ENCODE results near the gene COL10A1. TPM values are rescaled to one million over a fixed set of nuclear protein-coding genes. Genes with fewer than 3 reads are reported as not detected.

Gene COL10A1
- total and polyA plus RNA-seq, 2 donors (not counting 3 experiments of a cell fraction or from before 2014, with no cell fraction given) = not detected

- Histone ChIP-seq H3K27ac (ENCODE audit: insufficient read depth, low read depth, low read length) (no peak overlapping the region), H3K4me1 (ENCODE audit: control insufficient read depth, extremely low read depth, insufficient read depth, low read length) (no peaks in the 10 kb centered on the region), H2AFZ (ENCODE audit: low read depth, low read length) (no peak overlapping the region), H3K9ac (replicated peaks; ENCODE audit: extremely low read depth, insufficient read depth, low read length) (no peak overlapping the region), H3K36me3 (ENCODE audit: control insufficient read depth in 2 of 2, extremely low read depth in 1 of 2, insufficient read depth in 2 of 2, low read length in 2 of 2) (no peaks in the 10 kb centered on the region), H3K4me2 (ENCODE audit: insufficient read depth, low read length) (no peak overlapping the region), H3K9me3 (replicated peaks; ENCODE audit: control insufficient read depth, insufficient read depth, low read length) (no peaks in the 10 kb centered on the region), H3K9me1 (replicated peaks; ENCODE audit: control insufficient read depth, extremely low read depth, insufficient read depth, low read length) (no peaks in the 10 kb centered on the region), H3K79me2 (ENCODE audit: control insufficient read depth, insufficient read depth, low read length) (no peaks in the 10 kb centered on the region), H3K4me3 (replicated peaks in 1 of 3; ENCODE audit: insufficient read depth in 1 of 3, low read depth in 1 of 3, low read length in 3 of 3) (no peak overlapping the region), H4K20me1 (replicated peaks; ENCODE audit: control insufficient read depth, extremely low read depth, insufficient read depth, low read length) (no peaks in the 10 kb centered on the region), H3K27me3 (ENCODE audit: control insufficient read depth in 2 of 2, insufficient read depth in 2 of 2, low read length in 2 of 2) (no peaks in the 10 kb centered on the region)
- dilution Hi-C loops (cut with MboI; ENCODE audit: extremely low pct_ligation_motif_present, low sequenced_read_pairs) (no loop called here), intact Hi-C loops (cut with micrococcal nuclease) (no loop called here)
- no TSS peak for BruUV-seq (replicated peaks)
- FAIRE-seq (no peak), DNase-seq (ENCODE audit: low read depth, low spot score) (no peak)
- ChIA-PET CTCF (interaction anchor here (1.9 to 2.0 kb wide), 2 partner anchors 79 to 82 kb away, joined by 7 to 16 read pairs; no protein-coding TSS in a partner anchor), POLR2A (no interaction called here)
- TF ChIP-seq MAX (IDR thresholded peaks at IDR 0.05; ENCODE audit: insufficient read depth, insufficient read length) (no peak), CTCF (IDR thresholded peaks at IDR 0.05; ENCODE audit: extremely low read depth in 1 of 2, insufficient read depth in 1 of 2, low read depth in 1 of 2, low read length in 2 of 2) (no peak), POLR2A (IDR thresholded peaks at IDR 0.05; ENCODE audit: low read depth, low read length) (no peak), JUN (IDR thresholded peaks at IDR 0.05; ENCODE audit: borderline replicate concordance, insufficient read depth, insufficient read length, low read depth) (no peak), MYC (IDR thresholded peaks at IDR 0.05; ENCODE audit: low read depth, low read length) (no peak), FOS (IDR thresholded peaks at IDR 0.05; ENCODE audit: borderline replicate concordance, insufficient read depth, low read length) (no peak), GATA2 (IDR thresholded peaks at IDR 0.05; ENCODE audit: insufficient read depth, insufficient read length, low read depth, low read length) (no peak), POLR2AphosphoS5 (IDR thresholded peaks at IDR 0.05; ENCODE audit: insufficient read depth, low read depth, low read length) (no peak), EZH2 (IDR thresholded peaks at IDR 0.05; ENCODE audit: borderline replicate concordance, low read depth, low read length, severe bottlenecking) (no peak)
Observed at GRCh38 chr6:116090251-116090650, 35.7 kb downstream of the COL10A1 start.

Data from endothelial cell of umbilical vein (primary cell).